Measurements from ENCODE around the gene GABPB2.

The GABPB2 gene

GRCh38 chr1:151147665-151148064 is 77.1 kb downstream of the GABPB2 start:
- TF ChIP-seq, protein P1, sequence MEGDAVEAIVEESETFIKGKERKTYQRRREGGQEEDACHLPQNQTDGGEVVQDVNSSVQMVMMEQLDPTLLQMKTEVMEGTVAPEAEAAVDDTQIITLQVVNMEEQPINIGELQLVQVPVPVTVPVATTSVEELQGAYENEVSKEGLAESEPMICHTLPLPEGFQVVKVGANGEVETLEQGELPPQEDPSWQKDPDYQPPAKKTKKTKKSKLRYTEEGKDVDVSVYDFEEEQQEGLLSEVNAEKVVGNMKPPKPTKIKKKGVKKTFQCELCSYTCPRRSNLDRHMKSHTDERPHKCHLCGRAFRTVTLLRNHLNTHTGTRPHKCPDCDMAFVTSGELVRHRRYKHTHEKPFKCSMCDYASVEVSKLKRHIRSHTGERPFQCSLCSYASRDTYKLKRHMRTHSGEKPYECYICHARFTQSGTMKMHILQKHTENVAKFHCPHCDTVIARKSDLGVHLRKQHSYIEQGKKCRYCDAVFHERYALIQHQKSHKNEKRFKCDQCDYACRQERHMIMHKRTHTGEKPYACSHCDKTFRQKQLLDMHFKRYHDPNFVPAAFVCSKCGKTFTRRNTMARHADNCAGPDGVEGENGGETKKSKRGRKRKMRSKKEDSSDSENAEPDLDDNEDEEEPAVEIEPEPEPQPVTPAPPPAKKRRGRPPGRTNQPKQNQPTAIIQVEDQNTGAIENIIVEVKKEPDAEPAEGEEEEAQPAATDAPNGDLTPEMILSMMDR (IDR thresholded peaks at IDR 0.05; ENCODE audit: low read depth, low read length) = no peak
- TF ChIP-seq, protein P2, sequence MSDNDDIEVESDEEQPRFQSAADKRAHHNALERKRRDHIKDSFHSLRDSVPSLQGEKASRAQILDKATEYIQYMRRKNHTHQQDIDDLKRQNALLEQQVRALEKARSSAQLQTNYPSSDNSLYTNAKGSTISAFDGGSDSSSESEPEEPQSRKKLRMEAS (IDR thresholded peaks at IDR 0.05; ENCODE audit: low read depth, low read length) = no peak
- TF ChIP-seq POLR2A (IDR thresholded peaks at IDR 0.05; ENCODE audit: extremely low read depth, insufficient read length) (no peak), MYC (IDR thresholded peaks at IDR 0.05; ENCODE audit: low read depth, low read length) (no peak)
- H3K4me3 ChIP-seq (ENCODE audit: low read depth, low read length) = no peak overlapping the region
- DNase-seq (ENCODE audit: low read depth) = no peak

GRCh38 chr1:151156515-151156819 is 85.9 kb downstream of the GABPB2 start, which contains the start of gene TNFAIP8L2:
Gene TNFAIP8L2, plus strand, starts transcription at chr1:151156649. Its CDS starts 2,049 bp downstream, at chr1:151158698.
- peak within 1 kb of the TSS; percentile 93 for H3K4me3 ChIP-seq (ENCODE audit: low read depth, low read length)
- DNase-seq (ENCODE audit: low read depth) = peak; percentile 86
- peak; percentile 56 for TF ChIP-seq POLR2A (IDR thresholded peaks at IDR 0.05; ENCODE audit: extremely low read depth, insufficient read length)
- no peak for TF ChIP-seq MYC (IDR thresholded peaks at IDR 0.05; ENCODE audit: low read depth, low read length)
- TF ChIP-seq, protein P1 (IDR thresholded peaks at IDR 0.05; ENCODE audit: low read depth, low read length) = no peak
- TF ChIP-seq, protein P2 (IDR thresholded peaks at IDR 0.05; ENCODE audit: low read depth, low read length) = peak; percentile 22

DNA sequence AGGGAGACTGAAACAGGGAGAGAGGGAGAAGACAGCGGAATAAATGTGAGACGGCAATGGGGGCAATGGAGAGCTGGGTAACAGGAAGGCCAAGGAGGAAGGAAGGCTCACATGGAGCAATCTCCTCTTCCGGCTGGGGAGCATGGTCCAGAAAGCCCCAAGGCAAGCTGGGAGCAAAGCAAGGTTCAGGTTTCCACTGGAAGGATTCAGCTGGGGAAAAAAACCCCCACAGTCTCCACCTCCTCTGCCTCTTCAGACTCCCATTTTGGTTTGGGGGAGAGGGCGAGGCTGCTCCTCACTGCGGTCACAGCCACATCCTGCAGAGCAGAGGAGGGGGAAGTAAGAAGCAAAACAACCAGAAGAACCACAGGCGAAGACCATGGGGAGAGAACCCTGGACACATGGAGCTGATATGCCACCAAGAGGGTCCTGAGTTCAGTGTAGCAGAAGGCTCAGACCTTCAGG is 86.5 kb downstream of the GABPB2 start:
- peak; percentile 96 for DNase-seq (ENCODE audit: low read depth)
- TF ChIP-seq, protein P2 (IDR thresholded peaks at IDR 0.05; ENCODE audit: low read depth, low read length) = peak; percentile 71
- TF ChIP-seq POLR2A (IDR thresholded peaks at IDR 0.05; ENCODE audit: extremely low read depth, insufficient read length) (peak; percentile 48), MYC (IDR thresholded peaks at IDR 0.05; ENCODE audit: low read depth, low read length) (peak; percentile 94)
- TF ChIP-seq, protein P1 (IDR thresholded peaks at IDR 0.05; ENCODE audit: low read depth, low read length) = no peak
- H3K4me3 ChIP-seq (ENCODE audit: low read depth, low read length) = peak overlapping the region; percentile 93

- TF ChIP-seq, protein P2 (IDR thresholded peaks at IDR 0.05; ENCODE audit: low read depth, low read length) = no peak
- DNase-seq (ENCODE audit: low read depth) = peak; percentile 64
- H3K4me3 ChIP-seq (ENCODE audit: low read depth, low read length) = peak overlapping the region; percentile 43
These were observed 87.8 kb downstream of the GABPB2 start for GRCh38 chr1:151158326-151158725.

GRCh38 chr1:151158751-151159251 is 88.2 kb downstream of the GABPB2 start:
- TF ChIP-seq MYC (IDR thresholded peaks at IDR 0.05; ENCODE audit: low read depth, low read length) = no peak
- TF ChIP-seq POLR2A (IDR thresholded peaks at IDR 0.05; ENCODE audit: extremely low read depth, insufficient read length) = no peak
- TF ChIP-seq, protein P1 (IDR thresholded peaks at IDR 0.05; ENCODE audit: low read depth, low read length) = no peak
- TF ChIP-seq, protein P2 (IDR thresholded peaks at IDR 0.05; ENCODE audit: low read depth, low read length) = no peak
- H3K4me3 ChIP-seq (ENCODE audit: low read depth, low read length) = peak overlapping the region; percentile 43
- peak; percentile 66 for DNase-seq (ENCODE audit: low read depth)

DNA sequence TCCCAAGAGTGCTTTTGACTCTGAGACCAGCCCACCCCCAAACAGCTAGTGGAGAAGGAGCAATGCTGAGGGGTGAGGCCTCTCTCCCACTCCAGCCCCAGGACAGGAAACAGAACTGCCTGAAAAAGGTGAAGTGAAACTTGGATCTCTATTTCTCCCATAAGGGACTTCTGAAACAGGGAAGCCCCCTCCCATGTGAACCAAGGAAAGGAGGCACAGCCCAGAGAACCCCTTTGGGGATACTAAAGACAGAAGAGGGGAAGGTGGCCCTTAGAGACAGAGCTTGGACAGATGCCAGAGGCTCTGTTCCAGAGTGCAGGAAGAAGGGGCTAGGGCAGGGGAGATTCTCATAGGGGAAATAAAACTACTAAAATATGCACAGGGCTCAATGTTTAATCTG is 88.8 kb downstream of the GABPB2 start:
- peak overlapping the region; percentile 43 for H3K4me3 ChIP-seq (ENCODE audit: low read depth, low read length)
- no peak for TF ChIP-seq POLR2A (IDR thresholded peaks at IDR 0.05; ENCODE audit: extremely low read depth, insufficient read length)
- peak; percentile 77 for DNase-seq (ENCODE audit: low read depth)

Data from NB4 (cell line).